Astrocyte of the hippocampus (primary cell): ENCODE data around the gene FUT9.

ENCODE experiments used
- DNase-seq: peaks from one replicate; pipeline ENCODE4 v3.0.0; 2011; ENCODE audit warnings: low read depth, low spot score

Gene FUT9

GRCh38 chr6:96015518-96016333 is at the start of gene FUT9:
FUT9 (plus strand) TSS chr6:96015974; CDS start chr6:96203156, 187,182 bp downstream.
- DNase-seq, result peak; percentile 58

- DNase-seq, result no peak
Measured at GRCh38 chr6:95967594-95967993, 48.2 kb upstream of the FUT9 start.

GRCh38 chr6:95973976-95974375 is 41.8 kb upstream of the FUT9 start:
- no peak for DNase-seq

- DNase-seq, result peak; percentile 2
Measured at GRCh38 chr6:95978230-95978629, 37.5 kb upstream of the FUT9 start.

GRCh38 chr6:95991906-95992305 is 23.9 kb upstream of the FUT9 start:
- no peak for DNase-seq

- DNase-seq, result no peak
Measured at GRCh38 chr6:95994151-95994550, 21.6 kb upstream of the FUT9 start.

- DNase-seq, result no peak
Measured at GRCh38 chr6:95998133-95998532, 17.6 kb upstream of the FUT9 start.

GRCh38 chr6:96001891-96002575 is 13.7 kb upstream of the FUT9 start:
- DNase-seq, result no peak

GRCh38 chr6:96002576-96002910 is 13.2 kb upstream of the FUT9 start:
- DNase-seq, result no peak

- no peak for DNase-seq
Measured at GRCh38 chr6:96002912-96003311, 12.9 kb upstream of the FUT9 start.

- no peak for DNase-seq
Measured at GRCh38 chr6:96007663-96008062, 8.1 kb upstream of the FUT9 start.

- no peak for DNase-seq
Measured at GRCh38 chr6:96013531-96013930, 2.2 kb upstream of the FUT9 start.

GRCh38 chr6:96014846-96015517 is 792 bp upstream of the FUT9 start:
- DNase-seq, result no peak

- DNase-seq, result peak; percentile 5
Measured at GRCh38 chr6:96016334-96017069, 728 bp downstream of the FUT9 start.

- no peak for DNase-seq
Measured at GRCh38 chr6:96017070-96017359, 1.2 kb downstream of the FUT9 start.

GRCh38 chr6:96022225-96022624 is 6.5 kb downstream of the FUT9 start:
- DNase-seq, result no peak

- no peak for DNase-seq
Measured at GRCh38 chr6:96032661-96033060, 16.9 kb downstream of the FUT9 start.

GRCh38 chr6:96051555-96051954 is 35.8 kb downstream of the FUT9 start:
- DNase-seq, result no peak

GRCh38 chr6:96058082-96058481 is 42.3 kb downstream of the FUT9 start:
- DNase-seq, result peak; percentile 7

- DNase-seq, result peak; percentile 54
Measured at GRCh38 chr6:96059586-96059985, 43.8 kb downstream of the FUT9 start.

GRCh38 chr6:96060249-96060648 is 44.5 kb downstream of the FUT9 start:
- no peak for DNase-seq

GRCh38 chr6:96065213-96065612 is 49.4 kb downstream of the FUT9 start:
- DNase-seq, result no peak
